Measurements from ENCODE around the gene PHF24.
"Not testable (repeated sequence)": the region's sequence is repeated elsewhere in the genome, so short reads cannot be mapped to it uniquely, and the experiment has no call there.

The PHF24 gene

DNA sequence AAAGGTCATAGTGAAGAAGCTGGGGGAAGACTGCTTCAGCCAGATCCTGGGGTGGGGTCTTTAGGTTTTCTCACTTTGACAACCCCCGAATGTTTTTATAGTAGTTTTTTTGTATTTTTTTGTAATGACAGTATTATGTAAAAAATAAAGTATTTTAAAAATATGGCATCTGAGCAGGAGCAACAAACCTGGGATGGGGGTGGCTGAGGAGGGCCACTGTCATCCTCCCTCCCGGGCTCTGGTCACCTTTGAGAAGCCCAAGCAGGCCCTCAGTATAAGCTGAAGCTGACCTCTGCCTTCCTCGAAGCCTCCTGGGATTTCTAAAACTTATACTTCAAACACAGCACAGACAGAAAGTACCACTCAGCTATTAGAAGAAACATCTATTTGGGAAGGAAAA, 40.2 kb downstream of the PHF24 start:
- DNase-seq: no peak

DNA sequence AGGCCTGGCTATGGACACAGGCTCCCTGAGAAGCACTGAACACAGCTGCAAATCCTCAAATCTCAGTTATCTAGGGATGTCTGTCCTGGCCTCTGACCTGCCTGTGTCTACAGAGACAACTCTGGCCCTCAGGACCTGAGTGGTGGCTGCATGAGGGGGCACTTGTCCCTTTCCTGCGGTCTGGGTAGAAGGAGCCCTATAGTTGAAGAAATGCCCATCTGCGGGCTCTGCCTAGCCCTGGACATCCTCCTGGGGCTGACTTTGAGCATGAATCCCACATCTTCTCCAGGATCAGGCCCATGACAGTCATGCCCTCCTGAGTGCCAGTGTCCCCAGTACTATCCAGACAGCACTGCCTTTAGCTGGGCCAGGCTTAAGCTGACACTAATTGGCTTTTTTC, 41.5 kb downstream of the PHF24 start:
- DNase-seq: no peak

GRCh38 chr9:35000535-35001284, 42.6 kb downstream of the PHF24 start:
- no peak for DNase-seq

GRCh38 chr9:35001285-35001677, 43.2 kb downstream of the PHF24 start:
- no peak for DNase-seq

DNA sequence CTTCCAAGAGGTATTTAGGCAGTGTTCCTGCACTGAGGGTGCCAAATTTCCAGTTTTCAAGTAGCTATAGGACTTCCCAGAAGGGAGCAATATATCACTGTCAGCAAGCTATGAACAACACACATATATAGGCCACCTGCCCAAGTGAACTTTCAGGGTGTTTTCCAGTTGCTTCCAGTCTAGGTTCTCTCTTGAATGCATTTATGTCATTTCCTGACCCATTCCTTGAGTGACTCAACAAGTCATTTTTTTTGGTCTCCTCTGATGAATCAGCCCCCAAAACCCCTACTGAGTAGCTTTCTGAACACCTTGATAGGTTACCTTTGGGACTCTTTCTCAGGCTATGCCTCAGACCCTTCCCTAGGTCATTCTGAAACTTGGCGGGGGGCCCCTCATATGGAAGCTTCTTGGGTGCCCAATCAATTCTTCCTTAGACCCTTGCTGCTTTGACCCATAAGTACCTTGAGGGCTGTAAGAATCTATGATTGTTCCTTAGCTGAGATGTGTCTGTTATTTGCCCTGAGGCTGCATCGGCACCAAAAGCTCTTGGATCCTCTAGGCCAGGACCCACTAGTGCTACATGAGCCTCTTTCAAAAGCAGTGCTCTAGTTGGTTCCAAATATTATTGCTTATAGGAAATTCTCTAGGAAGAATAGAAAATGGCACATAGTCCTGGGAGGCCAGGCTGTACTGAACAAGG, 43.9 kb downstream of the PHF24 start:
- no peak for DNase-seq

- no peak for DNase-seq
Observed at GRCh38 chr9:35002623-35003022, 44.5 kb downstream of the PHF24 start.

- DNase-seq: not testable (repeated sequence)
Observed at GRCh38 chr9:35004299-35004698, 46.2 kb downstream of the PHF24 start.

DNA sequence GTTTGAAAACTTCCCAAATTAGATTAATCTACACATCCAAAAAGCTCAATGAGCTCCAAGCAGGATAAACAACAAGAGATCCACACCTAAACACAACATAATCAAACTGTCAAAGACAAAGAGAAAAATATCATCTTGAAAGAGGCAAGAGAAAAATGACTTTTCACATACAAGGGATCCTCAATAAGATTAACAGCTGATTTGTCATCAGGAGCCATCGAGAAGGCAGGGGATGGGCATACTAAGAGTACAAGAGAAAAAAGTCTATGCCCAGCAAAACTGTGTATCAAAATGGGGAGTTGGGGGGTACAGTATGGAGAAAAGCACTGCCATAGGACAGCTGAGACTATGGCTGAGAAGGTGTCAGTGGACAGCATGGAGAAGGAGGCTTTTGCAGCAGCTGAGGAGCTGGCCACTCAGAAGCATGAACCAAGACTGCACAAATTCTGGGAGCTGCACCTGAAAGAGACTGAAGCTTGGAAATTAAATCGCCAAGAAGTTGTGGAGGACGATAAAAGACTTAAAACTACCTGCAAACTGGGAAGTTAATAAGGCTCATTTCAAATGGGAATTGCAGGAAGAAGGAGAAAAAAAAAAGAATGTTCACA, 52.4 kb downstream of the PHF24 start:
- DNase-seq: no peak

DNA sequence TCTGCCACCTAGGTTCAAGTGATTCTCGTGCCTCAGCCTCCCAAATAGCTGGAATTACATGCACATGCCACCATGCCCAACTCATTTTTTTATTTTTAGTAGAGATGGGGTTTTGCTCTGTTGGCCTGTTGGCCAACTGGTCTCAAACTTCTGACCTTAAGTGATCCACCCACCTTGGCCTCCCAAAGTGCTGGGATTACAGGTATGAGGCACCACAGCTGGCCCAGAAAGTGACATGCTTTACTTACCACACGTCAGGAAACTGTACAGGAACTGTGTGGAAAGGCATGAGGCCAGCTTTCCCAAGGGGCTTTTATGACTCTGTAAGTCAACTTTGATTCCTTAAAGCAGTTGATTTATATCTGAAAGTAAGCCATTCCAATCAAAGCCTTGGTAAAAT, 56.4 kb downstream of the PHF24 start:
- no peak for DNase-seq

GRCh38 chr9:35023443-35023842, 65.4 kb downstream of the PHF24 start:
- DNase-seq: not testable (repeated sequence)

- no peak for DNase-seq
Observed at GRCh38 chr9:35026671-35027070, 68.6 kb downstream of the PHF24 start.

DNA sequence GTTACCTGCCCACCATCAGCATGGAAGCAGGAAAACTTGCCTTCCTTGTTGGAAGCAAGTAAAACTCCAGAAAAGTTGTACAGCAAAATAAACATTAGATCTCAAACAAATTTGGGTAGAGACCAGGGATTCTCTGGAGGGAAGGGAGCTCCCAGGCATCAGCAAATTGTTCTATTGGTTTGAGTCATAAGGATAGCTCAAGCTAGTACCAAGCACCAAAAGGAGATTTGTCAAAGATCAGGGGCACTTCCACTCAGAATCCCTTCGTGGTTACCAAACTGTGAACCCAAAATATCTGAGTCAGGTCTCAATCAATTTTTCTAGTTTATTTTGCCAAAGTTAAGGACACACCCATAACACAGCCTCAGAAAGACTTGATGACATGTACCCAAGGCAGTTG, 69.3 kb downstream of the PHF24 start:
- no peak for DNase-seq

- no peak for DNase-seq
Observed at GRCh38 chr9:35027860-35028259, 69.8 kb downstream of the PHF24 start.

DNA sequence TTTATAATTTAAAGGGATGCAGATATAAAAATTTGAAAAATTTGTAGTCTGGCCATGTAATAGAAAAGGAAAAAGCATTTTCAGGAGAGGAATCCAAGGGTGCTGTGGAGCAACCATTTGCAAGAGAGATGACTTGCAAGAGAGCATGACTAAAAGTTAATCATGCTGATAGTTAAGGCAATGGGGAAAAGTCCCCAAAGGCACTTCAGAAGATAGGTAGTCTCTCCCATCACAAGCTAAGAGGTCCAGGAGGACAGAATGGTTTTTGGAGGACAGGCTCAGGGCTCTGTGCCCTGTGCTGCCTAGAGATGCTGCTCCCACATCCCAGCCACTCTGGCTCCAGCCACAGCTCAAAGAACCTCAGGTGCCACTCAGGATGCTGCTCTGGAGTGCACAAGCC, 70.3 kb downstream of the PHF24 start:
- no peak for DNase-seq

DNA sequence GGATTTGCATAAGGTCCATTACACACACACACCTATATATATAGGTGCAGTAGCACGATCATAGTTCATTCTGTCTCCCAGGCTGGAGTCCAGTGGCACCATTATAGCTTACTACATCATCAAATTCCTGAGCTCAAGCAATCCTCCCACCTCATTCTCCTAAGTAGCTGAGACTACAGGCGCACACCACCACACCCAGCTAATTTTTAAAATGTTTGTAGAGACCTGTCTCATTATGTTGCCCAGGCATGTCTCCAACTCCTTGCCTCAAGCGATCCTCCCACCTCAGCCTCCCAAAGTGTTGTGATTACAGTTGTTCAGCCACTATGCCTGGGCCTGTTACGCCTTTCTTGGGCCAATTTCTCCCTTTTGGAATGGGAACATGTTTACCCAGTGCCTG, 71.2 kb downstream of the PHF24 start:
- DNase-seq: no peak

DNA sequence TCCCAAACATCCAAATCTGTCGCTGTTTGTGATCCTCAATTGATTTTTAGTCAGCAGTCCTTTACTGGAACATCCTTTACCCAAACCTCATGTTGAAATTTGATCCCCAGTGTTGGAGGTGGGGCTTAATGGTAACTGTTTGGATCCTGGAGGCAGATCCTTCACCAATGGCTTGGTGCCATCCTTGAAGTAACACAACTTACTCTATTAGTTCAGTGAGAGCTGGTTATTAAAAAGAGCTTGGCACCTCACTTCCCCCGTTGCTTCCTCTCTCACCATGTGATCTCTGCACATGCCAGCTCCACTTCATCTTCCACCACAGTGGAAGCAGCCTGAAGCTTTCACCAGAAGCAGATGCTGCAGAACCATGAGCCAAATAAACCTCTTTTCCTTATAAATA, 71.8 kb downstream of the PHF24 start:
- no peak for DNase-seq

All from NCI-H1694 (cell line).